Astrocyte (in vitro differentiated cells and primary cell): ENCODE measurements around the gene SWT1. TPM values are rescaled to one million over a fixed set of nuclear protein-coding genes. Genes with fewer than 3 reads are reported as not detected.

Source experiments
- DNase-seq: peaks from one replicate; pipeline ENCODE4 v3.0.0-alpha.2; 2010; ENCODE audit warnings: low read depth
- FAIRE-seq: peaks from 2 replicates; lab custom pipeline; 2011; peaks lifted over from hg19 to GRCh38; lab: Jason Lieb, UNC
- H2AFZ ChIP-seq: 2 replicates; pipeline ENCODE4 v1.6.0; 2012; ENCODE audit warnings: low read depth, low read length, inconsistent platforms
- H3K27ac ChIP-seq: 2 replicates; pipeline ENCODE4 v1.5.1; 2011; ENCODE audit warnings: low read depth, low read length, inconsistent platforms
- H3K27me3 ChIP-seq: 2 replicates; pipeline ENCODE4 v1.6.0; 2011; ENCODE audit warnings: low read length, inconsistent platforms; ENCODE audit not compliant: insufficient read depth
- H3K36me3 ChIP-seq: 2 replicates; pipeline ENCODE4 v1.5.1; 2011; ENCODE audit warnings: low read length, inconsistent platforms; ENCODE audit not compliant: insufficient read depth
- H3K4me1 ChIP-seq: 2 replicates; pipeline ENCODE4 v1.5.1; 2011; ENCODE audit warnings: low read length, inconsistent platforms; ENCODE audit not compliant: insufficient read depth
- H3K4me2 ChIP-seq: 2 replicates; pipeline ENCODE4 v1.6.0; 2012; ENCODE audit warnings: low read length, inconsistent platforms
- H3K4me3 ChIP-seq: 2 replicates; pipeline ENCODE4 v1.5.1; 2011; ENCODE audit warnings: low read depth, mild to moderate bottlenecking, low read length, inconsistent platforms; ENCODE audit not compliant: insufficient read depth
- H3K79me2 ChIP-seq: 2 replicates; pipeline ENCODE4 v1.6.0; 2012; ENCODE audit warnings: mild to moderate bottlenecking, low read length, inconsistent platforms; ENCODE audit not compliant: insufficient read depth
- H3K9ac ChIP-seq: 2 replicates; pipeline ENCODE4 v1.6.0; 2012; ENCODE audit warnings: mild to moderate bottlenecking, low read length, inconsistent platforms
- H3K9me3 ChIP-seq: 2 replicates; pipeline ENCODE4 v1.5.1; 2012; ENCODE audit warnings: low read depth, mild to moderate bottlenecking, low read length, inconsistent platforms; ENCODE audit not compliant: insufficient read depth
- H4K20me1 ChIP-seq: 2 replicates; pipeline ENCODE4 v1.6.0; 2012; ENCODE audit warnings: low read length, inconsistent platforms; ENCODE audit not compliant: insufficient read depth
- H3K27ac Mint-ChIP-seq: one replicate; pipeline ENCODE4 v1.8.0; 2021; ENCODE audit warnings: mild to moderate bottlenecking, mixed read lengths; ENCODE audit not compliant: unreplicated experiment
- H3K27me3 Mint-ChIP-seq: one replicate; pipeline ENCODE4 v1.8.0; 2021; ENCODE audit warnings: low read depth, mixed read lengths; ENCODE audit not compliant: unreplicated experiment
- H3K36me3 Mint-ChIP-seq: one replicate; pipeline ENCODE4 v1.8.0; 2021; ENCODE audit warnings: low read depth, mixed read lengths; ENCODE audit not compliant: unreplicated experiment
- H3K4me1 Mint-ChIP-seq: one replicate; pipeline ENCODE4 v1.8.0; 2021; ENCODE audit warnings: low read depth, mixed read lengths; ENCODE audit not compliant: unreplicated experiment
- H3K4me3 Mint-ChIP-seq: one replicate; pipeline ENCODE4 v1.8.0; 2021; ENCODE audit warnings: mild to moderate bottlenecking, moderate library complexity, mixed read lengths; ENCODE audit not compliant: unreplicated experiment
- H3K9me3 Mint-ChIP-seq: one replicate; pipeline ENCODE4 v1.8.0; 2021; ENCODE audit warnings: mild to moderate bottlenecking, mixed read lengths; ENCODE audit not compliant: unreplicated experiment
- CTCF ChIP-seq: IDR thresholded peaks from 2 replicates; pipeline ENCODE4 v1.5.1; 2011; ENCODE audit warnings: low read depth, mild to moderate bottlenecking, inconsistent platforms, low read length, moderate library complexity; ENCODE audit not compliant: insufficient read depth
- EZH2 ChIP-seq: IDR thresholded peaks from 2 replicates; pipeline ENCODE4 v1.6.1; 2012; ENCODE audit warnings: mild to moderate bottlenecking, low read length, inconsistent platforms; ENCODE audit not compliant: insufficient read depth
- total RNA-seq: library from RNA; stranded (reverse); gene quantifications from 2 replicates; pipeline ENCODE4 v1.2.1, GENCODE V29; 2021

SWT1 gene
- total RNA-seq, 1 donor from 2014 or later: 5.4 TPM

- Mint-ChIP-seq H3K27me3 (no peaks in the 10 kb centered on the region), H3K4me1 (no peaks in the 10 kb centered on the region), H3K36me3 (peaks cover 3% of the 10 kb centered on the region), H3K4me3 (no peak overlapping the region), H3K27ac (no peak overlapping the region), H3K9me3 (no peaks in the 10 kb centered on the region)
- H3K9me3 ChIP-seq: no peaks in the 10 kb centered on the region
- no peak for TF ChIP-seq EZH2
- TF ChIP-seq CTCF: no peak
- H3K79me2 ChIP-seq: no peaks in the 10 kb centered on the region
- H3K9ac ChIP-seq: no peak overlapping the region
- DNase-seq (no peak), FAIRE-seq (no peak)
- no peak overlapping the region for H2AFZ ChIP-seq
- no peaks in the 10 kb centered on the region for H3K27me3 ChIP-seq
- H3K4me2 ChIP-seq: no peak overlapping the region
- H4K20me1 ChIP-seq: no peaks in the 10 kb centered on the region
- no peak overlapping the region for H3K4me3 ChIP-seq
- no peaks in the 10 kb centered on the region for H3K36me3 ChIP-seq
- H3K27ac ChIP-seq: no peak overlapping the region
- H3K4me1 ChIP-seq: no peaks in the 10 kb centered on the region
These were observed 17.7 kb upstream of the SWT1 start for GRCh38 chr1:185139246-185139645.

GRCh38 chr1:185144233-185144632, 12.7 kb upstream of the SWT1 start:
- no peak for TF ChIP-seq CTCF
- Histone ChIP-seq H3K27ac (no peak overlapping the region), H3K27me3 (no peaks in the 10 kb centered on the region), H3K9ac (no peak overlapping the region), H3K4me1 (no peaks in the 10 kb centered on the region), H2AFZ (no peak overlapping the region), H3K36me3 (peaks cover 3% of the 10 kb centered on the region), H3K4me2 (peak overlapping the region; percentile 23), H4K20me1 (no peaks in the 10 kb centered on the region), H3K9me3 (no peaks in the 10 kb centered on the region), H3K79me2 (no peaks in the 10 kb centered on the region), H3K4me3 (no peak overlapping the region)
- DNase-seq (peak; percentile 45), FAIRE-seq (peak; percentile 63)
- Mint-ChIP-seq H3K36me3 (peaks cover 3% of the 10 kb centered on the region), H3K4me1 (peaks cover 4% of the 10 kb centered on the region), H3K4me3 (no peak overlapping the region), H3K9me3 (no peaks in the 10 kb centered on the region), H3K27ac (no peak overlapping the region), H3K27me3 (no peaks in the 10 kb centered on the region)

- Mint-ChIP-seq H3K27ac (no peak overlapping the region), H3K4me1 (peaks cover 8% of the 10 kb centered on the region), H3K9me3 (no peaks in the 10 kb centered on the region), H3K4me3 (no peak overlapping the region), H3K27me3 (no peaks in the 10 kb centered on the region), H3K36me3 (no peaks in the 10 kb centered on the region)
- no peak for DNase-seq
- no peaks in the 10 kb centered on the region for H3K9me3 ChIP-seq
- H3K4me1 ChIP-seq: peaks cover 4% of the 10 kb centered on the region
- H3K27me3 ChIP-seq: no peaks in the 10 kb centered on the region
- no peak for FAIRE-seq
- H3K4me2 ChIP-seq: no peak overlapping the region
- no peak overlapping the region for H2AFZ ChIP-seq
- peaks cover 2% of the 10 kb centered on the region for H3K36me3 ChIP-seq
- H4K20me1 ChIP-seq: no peaks in the 10 kb centered on the region
- TF ChIP-seq CTCF (no peak), EZH2 (no peak)
- H3K79me2 ChIP-seq: peaks cover 14% of the 10 kb centered on the region
- no peak overlapping the region for H3K4me3 ChIP-seq
- H3K27ac ChIP-seq: no peak overlapping the region
- H3K9ac ChIP-seq: no peak overlapping the region
These were observed 5.8 kb upstream of the SWT1 start for GRCh38 chr1:185151215-185151614.
